Choroid plexus epithelial cell (primary cell): ENCODE results near the gene CELF4.

Experiments
- DNase-seq: peaks from one replicate; pipeline ENCODE4 v3.0.0-alpha.2; 2010; ENCODE audit warnings: low read depth
- H3K4me3 ChIP-seq: 2 replicates; pipeline ENCODE4 v1.5.1; 2011; ENCODE audit warnings: low read depth, mild to moderate bottlenecking, control low read depth, low read length, moderate library complexity
- CTCF ChIP-seq: conservative IDR thresholded peaks from 2 replicates; pipeline ENCODE4 v1.5.1; 2011; ENCODE audit warnings: low read depth, mild to moderate bottlenecking, control low read depth, inconsistent platforms, low read length, moderate library complexity

CELF4 gene

GRCh38 chr18:37567061-37567993 lies 1.7 kb upstream of the CELF4 start:
- peak overlapping the region; percentile 44 for H3K4me3 ChIP-seq
- DNase-seq: no peak
- TF ChIP-seq CTCF: no peak

DNA sequence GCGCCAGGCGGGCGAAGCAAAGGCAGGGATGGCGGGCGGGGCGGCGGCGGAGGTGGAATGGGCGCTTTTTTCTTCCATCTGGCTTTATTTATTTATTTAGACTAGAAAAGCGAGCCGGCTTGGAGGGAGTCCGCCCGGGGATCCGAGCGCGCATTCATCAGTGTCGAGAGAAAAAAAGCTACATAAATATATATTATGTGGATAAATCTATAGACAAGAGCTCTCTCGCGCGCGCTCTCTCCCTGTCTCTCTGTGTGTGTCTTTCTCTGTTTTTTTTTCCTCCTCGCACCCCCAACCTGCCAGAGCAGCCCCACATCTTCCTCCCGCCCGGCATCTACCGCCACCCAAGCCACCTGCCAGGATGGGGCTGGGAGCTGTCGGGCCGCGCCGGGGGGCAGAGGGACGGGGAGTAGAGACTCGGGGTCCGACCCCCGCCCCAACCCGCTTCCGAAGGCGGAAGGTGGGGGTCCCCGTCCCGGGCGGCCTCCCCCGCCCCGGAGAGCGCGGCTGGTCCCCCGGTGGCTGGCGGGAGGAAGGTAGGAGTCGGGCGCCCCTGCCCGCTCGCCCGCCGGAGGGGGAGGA lies 972 bp upstream of the CELF4 start:
- peak overlapping the region; percentile 44 for H3K4me3 ChIP-seq
- TF ChIP-seq CTCF: no peak
- DNase-seq: peak; percentile 11

DNA sequence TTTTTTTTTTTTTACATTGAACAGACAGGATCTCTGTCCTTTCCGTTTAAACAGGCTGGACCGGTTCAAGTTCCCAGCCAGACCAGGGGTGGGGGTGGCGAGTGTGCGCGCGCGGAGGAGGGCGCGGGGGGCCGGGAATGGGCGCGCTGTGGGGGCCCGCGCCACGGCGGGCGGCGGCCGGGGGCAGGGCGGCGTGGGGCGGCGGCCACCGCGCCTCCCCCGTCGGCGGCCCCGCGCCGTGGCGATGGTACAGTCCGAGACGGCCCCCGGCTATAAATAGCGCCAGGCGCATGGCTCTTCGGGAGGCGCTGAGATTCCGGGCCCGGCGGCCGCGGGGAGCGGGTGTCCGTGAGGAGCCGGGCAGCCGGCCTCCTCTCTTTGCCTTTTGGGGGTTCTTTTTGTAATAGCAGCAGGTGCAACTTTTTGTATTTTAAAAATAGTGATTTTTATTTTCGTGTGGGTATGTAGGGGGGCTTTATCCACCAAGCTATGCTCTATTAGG lies 430 bp upstream of the CELF4 start:
- DNase-seq: peak; percentile 48
- peak overlapping the region; percentile 55 for H3K4me3 ChIP-seq

DNA sequence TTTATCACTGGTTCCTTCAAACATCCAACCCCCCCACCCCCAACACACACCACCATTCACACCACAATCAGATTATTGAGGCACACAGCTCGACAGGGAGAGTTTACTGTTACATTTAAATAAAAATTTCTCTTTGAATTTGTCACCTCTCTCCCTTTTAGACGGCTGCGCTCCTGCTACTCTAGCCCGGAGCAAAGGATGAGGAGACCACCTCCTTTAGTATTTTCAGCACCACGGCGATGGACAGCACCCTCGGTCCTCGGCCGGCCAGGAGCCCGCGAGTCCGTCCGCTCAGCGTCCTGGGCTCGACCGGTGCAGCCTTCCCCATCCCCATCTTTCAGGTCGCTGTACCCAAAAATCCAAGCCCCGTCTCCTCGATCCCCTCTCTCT lies 892 bp downstream of the CELF4 start:
- TF ChIP-seq CTCF: no peak
- DNase-seq: peak; percentile 45

More for the DNA sequence above, 430 bp upstream of the CELF4 start:
- no peak for TF ChIP-seq CTCF

GRCh38 chr18:37563931-37564392 lies 1.6 kb downstream of the CELF4 start:
- no peak for DNase-seq
- TF ChIP-seq CTCF: no peak
- H3K4me3 ChIP-seq: no peak overlapping the region

More for the DNA sequence above, 892 bp downstream of the CELF4 start:
- H3K4me3 ChIP-seq: no peak overlapping the region

DNA sequence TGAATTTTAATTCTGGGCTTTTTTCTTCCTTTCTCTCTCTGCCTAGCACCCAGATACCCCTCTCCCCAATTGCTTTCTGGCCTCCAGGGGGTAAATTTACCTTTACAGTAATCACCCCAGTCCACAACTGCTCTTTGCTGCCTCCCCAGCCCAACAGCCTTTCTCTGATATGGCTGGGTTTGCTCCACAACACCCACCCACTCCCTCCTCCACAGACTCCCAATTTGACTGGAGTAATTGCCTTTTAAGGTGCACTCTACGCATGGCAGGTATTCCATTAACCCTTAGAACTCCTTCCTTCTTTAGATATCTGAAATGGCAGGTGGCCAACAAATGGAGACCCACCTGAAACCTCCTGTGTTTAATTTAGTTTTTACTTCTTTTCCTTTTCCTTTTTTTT lies 3.6 kb downstream of the CELF4 start:
- H3K4me3 ChIP-seq: no peak overlapping the region
- DNase-seq: no peak
- no peak for TF ChIP-seq CTCF
